Mesendoderm (in vitro differentiated cells): ENCODE data around the gene SLC19A2.

Experiments
- DNase-seq: peaks from one replicate; pipeline ENCODE4 v3.0.0; 2013
- H2AK5ac ChIP-seq: 2 replicates; pipeline ENCODE4 v1.6.1; 2013; ENCODE audit warnings: low read length, inconsistent platforms
- H2BK120ac ChIP-seq: 2 replicates; pipeline ENCODE4 v1.6.1; 2013; ENCODE audit warnings: low read depth, mild to moderate bottlenecking, low read length, moderate library complexity, mixed read lengths
- H2BK15ac ChIP-seq: replicated peaks from 2 replicates; pipeline ENCODE4 v1.6.1; 2013; ENCODE audit warnings: low read depth, mild to moderate bottlenecking, moderate library complexity
- H2BK5ac ChIP-seq: 2 replicates; pipeline ENCODE4 v1.6.1; 2013; ENCODE audit warnings: low read length, inconsistent platforms
- H3K18ac ChIP-seq: 2 replicates; pipeline ENCODE4 v1.6.1; 2013; ENCODE audit warnings: mild to moderate bottlenecking, low read length, mixed read lengths
- H3K23ac ChIP-seq: one replicate; pipeline ENCODE4 v1.6.1; 2013; ENCODE audit warnings: low read length
- H3K27ac ChIP-seq: 2 replicates; pipeline ENCODE4 v1.5.1; 2013; ENCODE audit warnings: low read depth, mild to moderate bottlenecking, inconsistent platforms, low read length, moderate library complexity
- H3K27me3 ChIP-seq: 2 replicates; pipeline ENCODE4 v1.6.1; 2013; ENCODE audit warnings: low read length, control low read depth, mild to moderate bottlenecking, inconsistent platforms; ENCODE audit not compliant: insufficient read depth, poor library complexity
- H3K36me3 ChIP-seq: 2 replicates; pipeline ENCODE4 v1.6.1; 2013; ENCODE audit warnings: low read length, inconsistent platforms; ENCODE audit not compliant: control insufficient read depth, insufficient read depth
- H3K4ac ChIP-seq: one replicate; pipeline ENCODE4 v1.6.1; 2013; ENCODE audit warnings: low read depth, mild to moderate bottlenecking, low read length, moderate library complexity
- H3K4me1 ChIP-seq: 2 replicates; pipeline ENCODE4 v1.6.1; 2013; ENCODE audit warnings: low read depth, low read length, inconsistent platforms; ENCODE audit not compliant: control insufficient read depth
- H3K4me2 ChIP-seq: 2 replicates; pipeline ENCODE4 v1.6.1; 2013; ENCODE audit warnings: low read length
- H3K4me3 ChIP-seq: 2 replicates; pipeline ENCODE4 v1.5.1; 2013; ENCODE audit warnings: mild to moderate bottlenecking, low read length
- H3K56ac ChIP-seq: one replicate; pipeline ENCODE4 v1.6.1; 2013; ENCODE audit warnings: low read length
- H3K79me1 ChIP-seq: 2 replicates; pipeline ENCODE4 v1.6.1; 2013; ENCODE audit warnings: low read length, inconsistent platforms
- H3K79me2 ChIP-seq: 2 replicates; pipeline ENCODE4 v1.6.1; 2013; ENCODE audit warnings: mild to moderate bottlenecking, low read length; ENCODE audit not compliant: control insufficient read depth, insufficient read depth
- H3K9ac ChIP-seq: 2 replicates; pipeline ENCODE4 v1.6.1; 2013; ENCODE audit warnings: low read length, inconsistent platforms
- H4K5ac ChIP-seq: one replicate; pipeline ENCODE4 v1.6.1; 2013; ENCODE audit warnings: low read length
- H4K8ac ChIP-seq: one replicate; pipeline ENCODE4 v1.6.1; 2013; ENCODE audit warnings: low read depth, mild to moderate bottlenecking, control low read depth, low read length, moderate library complexity
- WGBS: extraction: QIAGEN DNeasy Blood & Tissue Kit; methylation state at CpG from one replicate; pipeline ENCODE4 v1.1.7; 2013; ENCODE audit warnings: low lambda C conversion rate, missing lambda C conversion rate; ENCODE audit not compliant: insufficient coverage; ENCODE audit errors: extremely low coverage; 5-methylcytosine and 5-hydroxymethylcytosine counted together

Gene SLC19A2

GRCh38 chr1:169528215-169529067 is 42.7 kb upstream of the SLC19A2 start:
- H2BK15ac ChIP-seq: no peak overlapping the region
- peak overlapping the region; percentile 62 for H3K27ac ChIP-seq
- WGBS: no CpG with 5 or more reads among the region's 9 CpGs
- no peak overlapping the region for H3K56ac ChIP-seq
- H4K8ac ChIP-seq: no peak overlapping the region
- H3K79me2 ChIP-seq: no peaks in the 10 kb centered on the region
- H3K79me1 ChIP-seq: no peaks in the 10 kb centered on the region
- peak overlapping the region; percentile 68 for H3K18ac ChIP-seq
- no peak overlapping the region for H2BK120ac ChIP-seq
- peak overlapping the region; percentile 4 for H3K4me2 ChIP-seq
- peak; percentile 29 for DNase-seq
- no peak overlapping the region for H2BK5ac ChIP-seq
- H3K4me1 ChIP-seq: peaks cover 12% of the 10 kb centered on the region
- H3K9ac ChIP-seq: no peak overlapping the region
- no peak overlapping the region for H2AK5ac ChIP-seq
- H3K4ac ChIP-seq: no peak overlapping the region
- H3K27me3 ChIP-seq: no peaks in the 10 kb centered on the region
- H4K5ac ChIP-seq: no peak overlapping the region
- no peak overlapping the region for H3K4me3 ChIP-seq
- no peaks in the 10 kb centered on the region for H3K36me3 ChIP-seq
- no peak overlapping the region for H3K23ac ChIP-seq

- no peak overlapping the region for H3K56ac ChIP-seq
- no CpG with 5 or more reads among the region's 5 CpGs for WGBS
- no peaks in the 10 kb centered on the region for H3K79me2 ChIP-seq
- H3K27me3 ChIP-seq: no peaks in the 10 kb centered on the region
- H3K79me1 ChIP-seq: no peaks in the 10 kb centered on the region
- H2BK120ac ChIP-seq: no peak overlapping the region
- no peak overlapping the region for H3K4me3 ChIP-seq
- peaks cover 12% of the 10 kb centered on the region for H3K4me1 ChIP-seq
- H3K4ac ChIP-seq: no peak overlapping the region
- H3K23ac ChIP-seq: no peak overlapping the region
- no peak overlapping the region for H4K8ac ChIP-seq
- peak; percentile 18 for DNase-seq
- H3K27ac ChIP-seq: peak overlapping the region; percentile 30
- H2BK15ac ChIP-seq: no peak overlapping the region
- H3K9ac ChIP-seq: no peak overlapping the region
- H2AK5ac ChIP-seq: no peak overlapping the region
- no peak overlapping the region for H4K5ac ChIP-seq
- H2BK5ac ChIP-seq: no peak overlapping the region
- no peak overlapping the region for H3K4me2 ChIP-seq
- H3K18ac ChIP-seq: peak overlapping the region; percentile 68
- no peaks in the 10 kb centered on the region for H3K36me3 ChIP-seq
Observed at GRCh38 chr1:169527451-169528214, 41.9 kb upstream of the SLC19A2 start.

GRCh38 chr1:169527001-169527400 is 41.3 kb upstream of the SLC19A2 start:
- no peak overlapping the region for H3K56ac ChIP-seq
- peaks cover 12% of the 10 kb centered on the region for H3K4me1 ChIP-seq
- no CpG with 5 or more reads among the region's 3 CpGs for WGBS
- no peak overlapping the region for H2BK5ac ChIP-seq
- H3K27me3 ChIP-seq: no peaks in the 10 kb centered on the region
- no peaks in the 10 kb centered on the region for H3K79me2 ChIP-seq
- no peaks in the 10 kb centered on the region for H3K36me3 ChIP-seq
- no peak overlapping the region for H3K27ac ChIP-seq
- H3K4me2 ChIP-seq: no peak overlapping the region
- no peak overlapping the region for H3K9ac ChIP-seq
- H3K18ac ChIP-seq: no peak overlapping the region
- H2BK15ac ChIP-seq: peak overlapping the region; percentile 64
- no peak overlapping the region for H2AK5ac ChIP-seq
- no peak overlapping the region for H4K8ac ChIP-seq
- H3K79me1 ChIP-seq: no peaks in the 10 kb centered on the region
- no peak overlapping the region for H3K23ac ChIP-seq
- no peak for DNase-seq
- H2BK120ac ChIP-seq: no peak overlapping the region
- no peak overlapping the region for H3K4ac ChIP-seq
- H3K4me3 ChIP-seq: no peak overlapping the region
- H4K5ac ChIP-seq: no peak overlapping the region

GRCh38 chr1:169526120-169526832 is 40.5 kb upstream of the SLC19A2 start:
- Histone ChIP-seq H3K79me2 (no peaks in the 10 kb centered on the region), H4K8ac (no peak overlapping the region), H3K27ac (no peak overlapping the region), H3K9ac (no peak overlapping the region), H2BK120ac (no peak overlapping the region), H3K4ac (no peak overlapping the region), H3K4me1 (peaks cover 12% of the 10 kb centered on the region), H3K36me3 (no peaks in the 10 kb centered on the region), H3K27me3 (no peaks in the 10 kb centered on the region), H3K23ac (no peak overlapping the region), H3K18ac (no peak overlapping the region), H4K5ac (no peak overlapping the region), H2BK5ac (no peak overlapping the region), H3K4me3 (no peak overlapping the region), H2BK15ac (no peak overlapping the region), H3K4me2 (no peak overlapping the region), H3K56ac (no peak overlapping the region), H3K79me1 (no peaks in the 10 kb centered on the region), H2AK5ac (no peak overlapping the region)
- no peak for DNase-seq
- no CpG with 5 or more reads among the region's 1 CpG for WGBS

GRCh38 chr1:169525391-169525790 is 39.6 kb upstream of the SLC19A2 start:
- H3K23ac ChIP-seq: no peak overlapping the region
- H2BK15ac ChIP-seq: no peak overlapping the region
- DNase-seq: no peak
- H4K8ac ChIP-seq: no peak overlapping the region
- no peak overlapping the region for H3K56ac ChIP-seq
- H3K27me3 ChIP-seq: no peaks in the 10 kb centered on the region
- H3K79me2 ChIP-seq: no peaks in the 10 kb centered on the region
- H3K4ac ChIP-seq: no peak overlapping the region
- H3K4me3 ChIP-seq: no peak overlapping the region
- H2AK5ac ChIP-seq: no peak overlapping the region
- peaks cover 11% of the 10 kb centered on the region for H3K4me1 ChIP-seq
- H2BK120ac ChIP-seq: no peak overlapping the region
- no peak overlapping the region for H2BK5ac ChIP-seq
- H3K27ac ChIP-seq: no peak overlapping the region
- no peak overlapping the region for H3K18ac ChIP-seq
- no peaks in the 10 kb centered on the region for H3K79me1 ChIP-seq
- no peak overlapping the region for H3K4me2 ChIP-seq
- H3K36me3 ChIP-seq: no peaks in the 10 kb centered on the region
- WGBS: no CpG with 5 or more reads among the region's 1 CpG
- H4K5ac ChIP-seq: no peak overlapping the region
- H3K9ac ChIP-seq: no peak overlapping the region
